ENCODE measurements around the gene TSTD2. TPM values are rescaled to one million over a fixed set of nuclear protein-coding genes. Genes with fewer than 3 reads are reported as not detected.

Gene TSTD2
- total RNA-seq, 1 donor, result 15.1 TPM

DNA sequence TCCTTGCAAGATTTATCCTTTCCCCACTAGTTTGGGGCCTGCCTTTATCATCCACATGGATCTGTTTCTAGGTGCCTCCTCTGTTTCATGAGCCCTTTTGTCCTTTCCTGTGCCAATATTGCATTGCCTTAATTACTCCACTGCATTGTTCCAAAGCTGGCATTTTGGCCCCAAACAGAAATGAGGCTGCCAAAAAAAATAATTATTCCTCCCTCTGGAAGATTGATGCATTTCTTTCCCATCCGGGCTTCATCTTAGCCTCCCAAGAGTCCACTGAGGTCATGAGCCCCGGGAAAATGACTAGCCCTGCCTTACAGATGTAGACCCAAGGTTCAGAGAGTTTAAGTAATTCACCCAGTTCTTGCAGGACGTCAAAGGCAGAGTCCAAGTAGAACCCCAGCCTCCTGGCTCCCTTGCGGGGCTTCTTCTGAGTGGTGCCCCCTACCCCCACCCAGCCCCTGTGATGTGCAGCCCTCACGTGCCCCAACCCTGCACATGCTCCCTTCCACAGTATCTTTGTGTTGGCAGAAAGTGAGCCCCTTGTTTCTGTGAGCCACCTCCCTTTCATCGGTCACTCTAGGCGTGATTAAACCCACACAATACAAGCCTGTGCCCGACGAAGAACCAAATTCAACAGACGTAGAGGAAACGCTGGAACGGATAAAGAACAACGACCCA, 69.6 kb downstream of the TSTD2 start:
- no peak for DNase-seq (ENCODE audit: low read depth)
- TF ChIP-seq, protein P1, sequence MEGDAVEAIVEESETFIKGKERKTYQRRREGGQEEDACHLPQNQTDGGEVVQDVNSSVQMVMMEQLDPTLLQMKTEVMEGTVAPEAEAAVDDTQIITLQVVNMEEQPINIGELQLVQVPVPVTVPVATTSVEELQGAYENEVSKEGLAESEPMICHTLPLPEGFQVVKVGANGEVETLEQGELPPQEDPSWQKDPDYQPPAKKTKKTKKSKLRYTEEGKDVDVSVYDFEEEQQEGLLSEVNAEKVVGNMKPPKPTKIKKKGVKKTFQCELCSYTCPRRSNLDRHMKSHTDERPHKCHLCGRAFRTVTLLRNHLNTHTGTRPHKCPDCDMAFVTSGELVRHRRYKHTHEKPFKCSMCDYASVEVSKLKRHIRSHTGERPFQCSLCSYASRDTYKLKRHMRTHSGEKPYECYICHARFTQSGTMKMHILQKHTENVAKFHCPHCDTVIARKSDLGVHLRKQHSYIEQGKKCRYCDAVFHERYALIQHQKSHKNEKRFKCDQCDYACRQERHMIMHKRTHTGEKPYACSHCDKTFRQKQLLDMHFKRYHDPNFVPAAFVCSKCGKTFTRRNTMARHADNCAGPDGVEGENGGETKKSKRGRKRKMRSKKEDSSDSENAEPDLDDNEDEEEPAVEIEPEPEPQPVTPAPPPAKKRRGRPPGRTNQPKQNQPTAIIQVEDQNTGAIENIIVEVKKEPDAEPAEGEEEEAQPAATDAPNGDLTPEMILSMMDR (IDR thresholded peaks at IDR 0.05; ENCODE audit: insufficient read depth, low read depth, low read length), result no peak
- H3K4me3 ChIP-seq (ENCODE audit: low read depth, low read length), result no peak overlapping the region

DNA sequence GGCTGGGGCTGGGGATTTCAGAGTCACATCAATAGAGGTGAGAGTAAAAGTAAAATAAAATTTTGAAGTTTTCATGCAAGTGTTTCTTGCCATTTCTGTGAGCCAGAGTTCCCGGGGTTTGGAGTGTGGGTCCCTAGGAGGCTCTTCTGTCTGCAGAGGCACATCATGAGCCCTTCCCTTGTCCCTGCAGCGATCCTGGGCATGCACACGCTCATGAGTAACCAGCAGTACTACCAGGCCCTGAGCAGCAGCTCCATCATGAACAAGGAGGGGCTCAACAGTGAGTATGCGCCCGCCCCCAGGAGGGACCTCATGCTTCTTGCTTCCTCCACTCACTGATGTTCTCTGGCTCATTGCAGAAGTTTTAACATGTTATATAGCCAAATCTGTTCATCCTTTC, 70.6 kb downstream of the TSTD2 start:
- H3K4me3 ChIP-seq (ENCODE audit: low read depth, low read length), result no peak overlapping the region
- TF ChIP-seq, protein P1 (IDR thresholded peaks at IDR 0.05; ENCODE audit: insufficient read depth, low read depth, low read length), result no peak
- DNase-seq (ENCODE audit: low read depth), result no peak

DNA sequence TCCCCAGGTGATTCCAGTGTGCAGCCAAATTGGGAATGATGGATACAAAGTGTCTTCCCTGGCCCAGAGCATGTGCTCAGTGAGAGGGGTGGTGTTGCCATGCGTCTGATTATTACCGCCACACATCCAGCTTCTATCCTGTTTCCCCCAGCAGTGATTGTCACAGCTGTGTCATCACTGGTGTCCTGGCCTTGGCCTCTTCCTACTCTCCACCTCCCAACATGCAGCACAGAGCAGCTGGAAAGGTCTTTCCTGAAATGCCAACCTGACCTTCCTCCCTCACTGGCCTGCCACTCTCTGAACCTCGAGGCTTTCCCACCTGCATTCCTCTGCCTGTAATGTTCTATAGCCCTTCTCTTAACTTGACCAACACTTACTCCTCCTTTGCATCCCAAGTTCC, 71.7 kb downstream of the TSTD2 start:
- DNase-seq (ENCODE audit: low read depth), result no peak
- TF ChIP-seq, protein P1 (IDR thresholded peaks at IDR 0.05; ENCODE audit: insufficient read depth, low read depth, low read length), result no peak
- no peak overlapping the region for H3K4me3 ChIP-seq (ENCODE audit: low read depth, low read length)

DNA sequence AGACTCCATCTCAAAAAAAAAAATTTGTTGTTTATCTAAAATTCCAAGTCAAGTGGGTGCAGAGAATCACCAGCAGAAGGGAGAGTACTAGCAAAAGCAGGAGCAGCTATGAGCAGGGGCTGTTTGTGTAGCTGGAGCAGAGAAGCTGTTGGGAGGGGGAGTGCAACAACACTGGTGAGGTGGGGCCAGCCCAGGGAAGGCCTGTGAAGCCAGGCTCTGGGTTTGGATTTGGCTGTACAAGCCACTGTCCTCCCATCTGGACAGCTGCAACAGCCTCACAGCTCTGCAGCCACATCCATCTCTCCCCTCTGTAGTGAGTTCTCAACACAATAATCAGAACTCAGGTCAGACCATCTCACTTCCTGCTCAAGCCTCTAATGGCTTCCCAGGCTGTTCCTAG, 72.3 kb downstream of the TSTD2 start:
- TF ChIP-seq, protein P1 (IDR thresholded peaks at IDR 0.05; ENCODE audit: insufficient read depth, low read depth, low read length), result no peak
- no peak for DNase-seq (ENCODE audit: low read depth)
- H3K4me3 ChIP-seq (ENCODE audit: low read depth, low read length), result no peak overlapping the region

DNA sequence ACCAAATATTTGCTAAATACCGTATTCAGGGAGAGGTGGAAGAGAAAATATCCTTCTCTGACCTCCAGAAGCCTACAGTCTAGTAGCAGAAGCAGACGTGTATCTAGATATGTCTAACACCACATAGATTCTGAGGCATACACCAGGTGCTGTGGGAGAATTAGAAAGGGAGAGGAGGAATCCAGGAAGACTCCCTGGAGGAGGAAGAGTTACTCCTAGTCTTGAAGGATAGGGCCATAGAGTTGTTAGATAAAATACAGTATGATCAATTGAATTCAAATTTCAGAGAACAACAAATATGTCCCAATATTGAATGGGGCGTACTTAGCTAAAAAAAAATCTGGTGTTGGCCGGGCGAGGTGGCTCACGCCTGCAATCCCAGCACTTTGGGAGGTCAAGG, 73.0 kb downstream of the TSTD2 start:
- no peak overlapping the region for H3K4me3 ChIP-seq (ENCODE audit: low read depth, low read length)
- no peak for DNase-seq (ENCODE audit: low read depth)
- TF ChIP-seq, protein P1 (IDR thresholded peaks at IDR 0.05; ENCODE audit: insufficient read depth, low read depth, low read length), result no peak

DNA sequence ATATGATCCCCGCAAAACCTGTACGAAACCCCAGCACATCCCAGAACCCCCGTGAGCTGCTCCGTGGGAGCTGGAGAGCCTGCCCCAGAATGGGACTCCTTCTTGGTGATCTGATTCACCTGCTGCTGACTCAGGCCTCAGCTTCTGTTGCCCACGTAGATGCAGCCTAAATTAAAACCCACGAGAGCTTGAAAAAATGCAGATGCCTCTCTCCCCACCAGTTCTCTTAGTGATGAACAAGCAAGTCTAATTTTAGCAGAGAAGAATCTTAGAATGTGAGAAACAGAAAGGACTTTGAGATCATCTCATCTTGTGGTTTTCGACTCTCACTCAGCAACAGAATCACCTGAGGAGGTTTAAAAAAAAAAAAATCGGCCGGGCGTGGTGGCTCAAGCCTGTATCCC, 74.1 kb downstream of the TSTD2 start:
- H3K4me3 ChIP-seq (ENCODE audit: low read depth, low read length), result no peak overlapping the region
- no peak for DNase-seq (ENCODE audit: low read depth)
- TF ChIP-seq, protein P1 (IDR thresholded peaks at IDR 0.05; ENCODE audit: insufficient read depth, low read depth, low read length), result no peak

DNA sequence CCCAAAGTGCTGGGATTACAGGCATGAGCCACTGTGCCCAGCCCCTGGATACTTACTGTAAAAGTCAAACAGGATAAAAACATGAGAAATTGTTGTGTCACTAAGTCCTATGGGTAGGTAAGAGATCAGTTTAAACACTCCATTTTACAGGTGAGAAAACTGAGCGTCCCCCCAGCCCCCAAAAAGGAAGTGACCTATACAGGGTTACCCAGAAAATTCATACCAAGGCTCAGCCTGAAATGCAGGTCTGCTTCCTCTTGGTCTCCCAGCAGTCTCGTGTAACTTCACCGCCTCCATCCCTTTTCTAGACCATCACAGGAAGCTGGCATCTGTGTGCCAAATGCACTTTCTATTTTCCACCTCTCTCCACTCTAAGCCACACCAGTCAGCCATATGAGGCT, 74.5 kb downstream of the TSTD2 start:
- no peak overlapping the region for H3K4me3 ChIP-seq (ENCODE audit: low read depth, low read length)
- no peak for DNase-seq (ENCODE audit: low read depth)
- TF ChIP-seq, protein P1 (IDR thresholded peaks at IDR 0.05; ENCODE audit: insufficient read depth, low read depth, low read length), result no peak

Data from fibroblast of villous mesenchyme (primary cell).